ENCODE data around the gene MTMR12.

The MTMR12 gene

GRCh38 chr5:32274548-32275395, 38.0 kb downstream of the MTMR12 start:
- peak; percentile 80 for DNase-seq

- DNase-seq: no peak
Measured at GRCh38 chr5:32273821-32274220, 38.9 kb downstream of the MTMR12 start.

- DNase-seq: peak; percentile 34
Measured at GRCh38 chr5:32272746-32273145, 40.0 kb downstream of the MTMR12 start.

GRCh38 chr5:32270946-32271345, 41.8 kb downstream of the MTMR12 start:
- no peak for DNase-seq

- no peak for DNase-seq
Measured at GRCh38 chr5:32270178-32270577, 42.6 kb downstream of the MTMR12 start.

GRCh38 chr5:32265902-32266301, 46.8 kb downstream of the MTMR12 start:
- no peak for DNase-seq

- no peak for DNase-seq
Measured at GRCh38 chr5:32264957-32265572, 47.7 kb downstream of the MTMR12 start.

- no peak for DNase-seq
Measured at GRCh38 chr5:32263684-32264083, 49.1 kb downstream of the MTMR12 start.

GRCh38 chr5:32261198-32261597, 51.5 kb downstream of the MTMR12 start:
- DNase-seq: no peak

GRCh38 chr5:32259033-32259432, 53.7 kb downstream of the MTMR12 start:
- DNase-seq: no peak

- DNase-seq: peak; percentile 63
Measured at GRCh38 chr5:32258424-32258823, 54.3 kb downstream of the MTMR12 start.

- no peak for DNase-seq
Measured at GRCh38 chr5:32255540-32255900, 57.2 kb downstream of the MTMR12 start.

GRCh38 chr5:32254881-32255539, 57.7 kb downstream of the MTMR12 start:
- DNase-seq: peak; percentile 11

GRCh38 chr5:32251871-32252458, 60.8 kb downstream of the MTMR12 start:
- no peak for DNase-seq

- no peak for DNase-seq
Measured at GRCh38 chr5:32249668-32250067, 63.1 kb downstream of the MTMR12 start.

- no peak for DNase-seq
Measured at GRCh38 chr5:32245742-32246141, 67.0 kb downstream of the MTMR12 start.

GRCh38 chr5:32244017-32244416, 68.7 kb downstream of the MTMR12 start:
- DNase-seq: no peak

GRCh38 chr5:32241034-32241783, 71.5 kb downstream of the MTMR12 start:
- no peak for DNase-seq

GRCh38 chr5:32239385-32239784, 73.4 kb downstream of the MTMR12 start:
- no peak for DNase-seq

- no peak for DNase-seq
Measured at GRCh38 chr5:32233696-32234447, 78.9 kb downstream of the MTMR12 start.

- no peak for DNase-seq
Measured at GRCh38 chr5:32233220-32233695, 79.5 kb downstream of the MTMR12 start.
